HG03457 (cell line): Measurements from ENCODE around the gene TIMM21.

Source experiments
- ATAC-seq: cut with Tn5 transposase; IDR thresholded peaks from one replicate; pipeline ENCODE4 v1.9.1; 2021; ENCODE audit warnings: moderate number of reproducible peaks; ENCODE audit not compliant: unreplicated experiment

The TIMM21 gene

DNA sequence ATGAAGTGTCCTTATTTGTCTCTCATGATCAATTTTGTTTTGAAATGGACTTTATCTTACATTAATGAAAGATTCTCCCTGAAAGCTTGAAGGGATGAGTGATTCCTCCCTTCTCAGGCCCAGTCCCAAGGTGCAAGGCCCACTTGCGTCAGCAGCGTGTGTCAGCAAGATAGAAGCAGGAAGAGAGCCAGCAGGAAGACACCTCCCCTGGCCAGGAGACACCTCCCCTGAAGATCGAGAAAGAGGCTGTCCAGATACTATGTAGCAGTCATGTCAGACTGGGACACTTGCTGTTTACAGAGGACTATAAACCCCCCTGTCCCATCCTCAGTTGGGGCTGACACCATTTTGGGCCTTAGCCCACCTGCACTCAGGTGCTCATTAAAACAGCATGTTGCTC lies 38.3 kb downstream of the TIMM21 start:
- no peak for ATAC-seq

DNA sequence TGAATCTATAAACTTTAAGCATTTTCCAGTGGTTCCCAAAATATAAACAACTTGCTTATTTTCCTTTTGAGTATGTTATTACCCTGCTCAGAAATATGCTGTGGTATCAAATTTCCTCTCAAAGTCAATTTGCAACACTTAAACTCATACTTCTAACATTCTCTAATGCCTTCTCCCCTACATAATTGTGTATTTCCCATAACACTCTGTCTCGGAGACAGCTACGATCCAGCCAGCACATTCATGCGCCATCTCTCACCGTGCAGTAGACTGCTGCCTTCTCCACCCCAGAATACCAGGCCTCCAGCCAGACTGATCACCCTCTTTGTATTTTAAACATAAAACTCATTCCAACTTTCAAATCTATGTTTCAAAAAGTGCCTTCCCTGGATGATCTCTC lies 41.8 kb downstream of the TIMM21 start:
- no peak for ATAC-seq

DNA sequence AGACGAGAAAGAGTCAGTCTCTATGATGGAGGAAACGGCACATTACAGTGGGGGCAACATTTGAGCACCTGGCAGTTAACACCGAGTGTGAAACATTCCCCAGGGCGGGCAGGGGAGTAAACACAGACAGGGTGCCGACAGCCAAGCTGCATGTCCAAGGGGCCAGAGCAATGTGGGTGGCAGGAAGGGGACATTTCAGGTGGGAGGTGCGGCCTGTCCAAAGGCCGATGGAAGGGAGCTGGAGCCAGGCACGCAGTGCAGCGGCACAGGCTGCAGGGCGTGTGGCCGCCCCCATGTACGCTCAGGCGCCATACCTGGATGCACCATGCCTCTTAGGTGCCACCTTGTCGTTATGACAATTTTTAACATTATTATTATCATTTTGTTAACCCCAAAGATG lies 43.3 kb downstream of the TIMM21 start:
- no peak for ATAC-seq

DNA sequence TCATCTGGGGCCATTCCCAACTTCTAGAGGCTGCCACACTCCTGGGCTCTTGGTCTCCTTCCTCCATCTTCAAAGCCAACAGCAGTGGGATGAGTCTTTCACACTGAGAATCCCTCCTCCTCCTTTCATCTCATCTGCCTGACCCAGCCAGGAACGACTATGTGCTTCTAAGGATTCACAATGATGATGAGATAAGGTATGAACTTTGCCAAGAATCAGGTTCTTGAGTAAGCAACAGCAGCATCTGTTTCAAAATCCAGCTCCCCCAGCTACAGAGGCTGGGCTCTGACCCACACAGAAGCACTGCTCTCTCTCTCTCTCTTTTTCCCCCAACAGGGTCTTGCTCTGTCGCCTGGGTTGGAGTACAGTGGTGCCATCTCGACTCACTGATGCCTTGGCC lies 46.4 kb downstream of the TIMM21 start:
- ATAC-seq, result no peak

DNA sequence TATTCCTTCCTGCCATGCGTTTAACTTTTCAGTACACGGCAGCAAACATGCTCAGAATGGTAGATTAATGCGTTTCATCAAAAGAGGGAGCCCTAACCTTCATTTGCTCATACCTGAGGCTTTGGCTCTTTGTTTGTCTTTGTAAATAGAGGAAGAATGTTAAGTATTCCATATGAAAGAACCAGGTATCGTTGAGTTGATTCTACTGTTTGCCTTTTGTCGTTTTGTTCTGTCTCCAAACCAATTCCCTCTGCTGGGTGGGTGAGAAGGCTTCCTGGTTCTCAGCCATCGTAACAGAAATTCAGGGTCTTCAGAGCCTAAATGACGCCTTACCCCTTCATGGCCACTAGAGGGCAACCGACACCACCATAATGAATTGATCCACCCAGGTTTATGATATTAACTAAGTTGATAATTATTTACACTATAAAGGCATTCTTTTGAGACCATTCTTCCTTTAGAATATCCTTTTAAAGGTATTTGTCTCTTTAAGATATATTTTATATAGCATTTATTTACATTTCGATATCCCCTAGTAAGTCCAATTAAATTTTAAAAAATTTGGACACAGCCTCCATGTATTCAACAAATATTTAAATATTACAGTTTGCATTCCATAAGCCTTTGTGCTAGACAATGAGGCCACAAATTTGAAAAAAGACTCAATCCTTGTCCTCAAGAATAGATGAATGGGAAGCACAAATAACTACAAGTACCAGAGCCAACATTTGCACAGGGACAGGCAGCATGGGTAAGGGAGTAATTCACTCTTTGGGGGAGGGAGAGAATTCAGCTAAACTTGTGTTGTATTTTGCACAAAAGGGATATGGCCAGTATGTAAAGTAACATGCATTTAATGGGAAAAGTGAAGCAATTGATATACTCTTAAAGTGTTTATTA lies 48.1 kb downstream of the TIMM21 start:
- ATAC-seq, result peak; percentile 66

DNA sequence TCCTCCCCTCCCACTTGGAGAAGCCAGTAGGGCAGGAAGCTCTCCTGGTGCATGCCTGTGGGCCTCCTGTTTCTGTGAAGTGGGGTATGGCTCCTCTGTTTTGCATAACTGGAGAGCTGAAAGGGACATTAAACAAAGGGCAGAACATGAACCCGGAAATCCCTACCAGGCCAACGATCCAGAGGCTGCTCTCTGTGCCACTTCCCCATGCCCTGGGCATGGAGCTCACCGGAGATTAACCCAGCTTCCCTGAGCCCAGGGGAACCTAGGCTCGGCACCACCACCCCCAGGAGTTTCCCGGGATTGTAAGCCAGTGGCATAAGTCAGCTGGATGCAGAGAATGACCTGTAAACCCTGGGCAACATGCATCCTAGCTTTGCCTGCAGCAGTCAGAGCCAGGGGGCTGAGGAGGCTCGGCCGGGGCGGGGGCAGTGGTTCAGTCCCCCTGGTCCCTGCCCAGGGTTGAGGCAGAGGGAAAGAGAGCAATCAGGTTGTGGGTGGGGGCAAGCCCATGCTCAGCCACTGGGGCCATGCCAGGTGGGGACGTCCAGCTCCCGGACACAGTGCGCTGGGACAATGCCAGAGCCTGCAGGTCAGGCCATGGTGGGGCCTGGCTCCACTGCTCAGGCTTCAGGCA lies 49.5 kb downstream of the TIMM21 start:
- no peak for ATAC-seq

DNA sequence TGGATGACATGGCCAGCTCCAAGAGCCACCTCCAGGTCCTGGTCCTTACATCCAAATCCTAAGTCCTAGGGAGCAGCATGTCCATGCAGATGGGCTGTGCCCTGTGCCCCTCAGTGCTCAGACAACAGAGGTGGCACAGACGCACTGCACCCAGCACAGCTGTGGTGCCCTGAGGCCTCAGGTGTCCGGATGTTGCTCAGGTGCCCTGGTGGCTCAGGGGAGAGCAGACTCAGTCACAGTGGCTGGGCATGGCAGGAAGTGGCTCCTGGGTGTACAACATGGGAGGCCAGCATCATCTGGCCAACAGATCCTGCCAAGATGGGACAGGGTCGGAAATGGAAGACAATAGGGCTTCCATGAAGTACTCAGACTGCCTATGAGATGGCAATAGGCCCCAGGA lies 50.1 kb downstream of the TIMM21 start:
- ATAC-seq, result no peak

DNA sequence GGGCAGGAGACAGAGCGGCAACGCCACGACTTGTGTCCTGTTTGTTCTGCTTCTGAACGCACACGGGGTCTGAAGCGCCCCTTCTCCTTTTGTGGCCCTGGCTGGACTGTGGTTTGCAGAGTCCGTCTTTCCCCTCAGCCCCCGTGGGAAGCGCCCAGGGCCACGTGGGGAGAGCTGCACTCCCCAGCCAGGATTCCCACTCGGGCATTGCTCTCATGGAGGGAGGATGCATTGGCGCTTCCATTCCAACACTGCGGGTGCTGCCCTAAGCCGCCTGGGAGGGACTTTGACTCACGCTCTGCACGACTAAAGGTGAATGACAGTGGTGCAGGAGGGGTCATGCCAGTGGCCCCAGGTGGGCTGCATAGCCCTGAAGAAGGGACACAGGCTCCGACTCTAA lies 52.5 kb downstream of the TIMM21 start:
- no peak for ATAC-seq

DNA sequence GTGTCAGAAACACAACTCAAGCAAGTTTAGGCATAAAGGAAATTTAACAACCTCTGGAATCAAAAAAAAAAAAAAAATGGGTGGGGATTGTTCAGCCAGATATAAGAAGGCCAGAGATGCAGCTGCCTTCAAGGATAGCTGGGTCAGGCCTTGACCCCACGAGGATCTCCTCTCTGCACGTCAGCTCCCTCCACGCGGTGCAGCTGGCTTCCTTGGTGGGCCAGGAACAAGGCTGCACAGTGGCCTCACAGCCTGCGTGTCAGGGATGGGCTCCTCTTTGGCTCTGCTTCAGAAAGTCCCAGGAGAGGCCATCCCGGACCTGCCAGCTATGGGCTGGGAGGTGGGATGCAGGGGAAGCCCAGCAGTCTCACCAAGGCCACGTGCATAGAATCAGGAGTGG lies 55.5 kb downstream of the TIMM21 start:
- no peak for ATAC-seq

DNA sequence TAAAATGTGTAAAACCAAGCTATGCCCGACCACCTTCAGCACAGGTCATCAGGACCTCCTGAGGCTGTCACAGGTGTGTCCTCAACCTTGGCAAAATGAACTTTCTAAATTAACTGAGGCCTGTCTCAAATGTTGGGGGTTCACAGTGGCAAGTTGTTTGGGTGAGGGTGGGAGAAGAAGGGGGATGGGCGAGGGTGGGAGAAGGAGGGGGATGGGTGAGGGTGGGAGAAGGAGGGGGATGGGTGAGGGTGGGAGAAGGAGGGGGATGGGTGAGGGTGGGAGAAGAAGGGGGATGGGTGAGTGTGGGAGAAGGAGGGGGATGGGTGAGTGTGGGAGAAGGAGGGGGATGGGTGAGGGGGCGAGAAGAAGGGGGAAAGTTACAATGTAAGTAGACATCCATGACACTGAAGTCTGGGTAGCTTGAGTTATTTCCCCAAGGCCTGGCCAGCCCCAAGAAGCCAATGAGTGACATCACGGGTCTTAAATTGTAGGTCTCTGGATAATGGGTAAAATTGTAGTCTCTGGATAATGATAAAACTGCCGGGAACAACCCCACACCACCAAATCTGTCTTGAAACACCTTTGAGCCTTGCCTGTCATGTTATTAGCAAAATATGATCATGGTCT lies 56.3 kb downstream of the TIMM21 start:
- ATAC-seq, result no peak
